Activated CD4-positive, alpha-beta T cell treated with anti-CD3 and anti-CD28 coated beads for 36 hours (primary cell): ENCODE measurements around the gene IL1RAPL1. TPM values are rescaled to one million over a fixed set of nuclear protein-coding genes. Genes with fewer than 3 reads are reported as not detected.

Source experiments
- ATAC-seq: fragments of 200-7000 bp; cut with Tn5 transposase; one replicate; pipeline ENCODE4 v1.10.0; 2021; ENCODE audit warnings: mild to moderate bottlenecking, moderate library complexity
- CTCF ChIA-PET: fragments of 350-600 bp; sonication (Branson Sonifier 250); formaldehyde crosslinking; loops from one replicate; lab custom pipeline; 2021; ENCODE audit warnings: antibody characterized with exemption; lab: Charles Lee
- POLR2A ChIA-PET: fragments of 350-600 bp; sonication (Branson Sonifier 250); formaldehyde crosslinking; loops from one replicate; lab custom pipeline; 2021; ENCODE audit warnings: antibody characterized with exemption, inconsistent platforms; lab: Charles Lee
- DNase-seq: peaks from one replicate; pipeline ENCODE4 v3.0.0-alpha.2; 2020
- H3K27ac Mint-ChIP-seq: one replicate; pipeline ENCODE4 v1.8.0; 2021; ENCODE audit warnings: mixed read lengths
- H3K27me3 Mint-ChIP-seq: one replicate; pipeline ENCODE4 v1.8.0; 2021; ENCODE audit warnings: mixed read lengths
- H3K36me3 Mint-ChIP-seq: one replicate; pipeline ENCODE4 v1.8.0; 2021; ENCODE audit warnings: low read depth, mixed read lengths
- H3K4me1 Mint-ChIP-seq: one replicate; pipeline ENCODE4 v1.8.0; 2021; ENCODE audit warnings: mixed read lengths
- H3K4me3 Mint-ChIP-seq: one replicate; pipeline ENCODE4 v1.8.0; 2021; ENCODE audit warnings: mild to moderate bottlenecking, moderate library complexity, mixed read lengths
- H3K9me3 Mint-ChIP-seq: one replicate; pipeline ENCODE4 v1.8.0; 2021; ENCODE audit warnings: low read depth, mixed read lengths
- intact Hi-C, 2 experiments: fragments of 100-400 bp; cut with DNase I in 1 of 2; cut with micrococcal nuclease in 1 of 2; formaldehyde crosslinking; loops; one replicate each; pipeline versions ENCODE4 v1.14.2 to v1.15.1; 2022 to 2024; cut with DNase I, micrococcal nuclease
- total RNA-seq, 2 experiments: library from RNA; stranded (reverse); gene quantifications; one replicate each; pipeline ENCODE4 v1.2.3, GENCODE V29; 2021

The IL1RAPL1 gene
- total RNA-seq, 2 experiments from 2014 or later = not detected

GRCh38 chrX:28901637-28902036 is 314.4 kb downstream of the IL1RAPL1 start:
- Mint-ChIP-seq H3K9me3 (no peaks in the 10 kb centered on the region), H3K4me1 (no peaks in the 10 kb centered on the region), H3K27me3 (no peaks in the 10 kb centered on the region), H3K27ac (no peak overlapping the region), H3K36me3 (no peaks in the 10 kb centered on the region), H3K4me3 (no peak overlapping the region)
- ChIA-PET POLR2A (no interaction called here), CTCF (no interaction called here)
- intact Hi-C loops = no loop called here
- ATAC-seq (no peak), DNase-seq (no peak)

- Mint-ChIP-seq H3K36me3 (no peaks in the 10 kb centered on the region), H3K4me1 (no peaks in the 10 kb centered on the region), H3K27me3 (no peaks in the 10 kb centered on the region), H3K27ac (no peak overlapping the region), H3K4me3 (no peak overlapping the region), H3K9me3 (peaks cover 2% of the 10 kb centered on the region)
- CTCF ChIA-PET = no interaction called here
- intact Hi-C loops = no loop called here
- POLR2A ChIA-PET = no interaction called here
- no peak for ATAC-seq
- no peak for DNase-seq
These were observed 323.2 kb downstream of the IL1RAPL1 start for GRCh38 chrX:28910487-28910886.

DNA sequence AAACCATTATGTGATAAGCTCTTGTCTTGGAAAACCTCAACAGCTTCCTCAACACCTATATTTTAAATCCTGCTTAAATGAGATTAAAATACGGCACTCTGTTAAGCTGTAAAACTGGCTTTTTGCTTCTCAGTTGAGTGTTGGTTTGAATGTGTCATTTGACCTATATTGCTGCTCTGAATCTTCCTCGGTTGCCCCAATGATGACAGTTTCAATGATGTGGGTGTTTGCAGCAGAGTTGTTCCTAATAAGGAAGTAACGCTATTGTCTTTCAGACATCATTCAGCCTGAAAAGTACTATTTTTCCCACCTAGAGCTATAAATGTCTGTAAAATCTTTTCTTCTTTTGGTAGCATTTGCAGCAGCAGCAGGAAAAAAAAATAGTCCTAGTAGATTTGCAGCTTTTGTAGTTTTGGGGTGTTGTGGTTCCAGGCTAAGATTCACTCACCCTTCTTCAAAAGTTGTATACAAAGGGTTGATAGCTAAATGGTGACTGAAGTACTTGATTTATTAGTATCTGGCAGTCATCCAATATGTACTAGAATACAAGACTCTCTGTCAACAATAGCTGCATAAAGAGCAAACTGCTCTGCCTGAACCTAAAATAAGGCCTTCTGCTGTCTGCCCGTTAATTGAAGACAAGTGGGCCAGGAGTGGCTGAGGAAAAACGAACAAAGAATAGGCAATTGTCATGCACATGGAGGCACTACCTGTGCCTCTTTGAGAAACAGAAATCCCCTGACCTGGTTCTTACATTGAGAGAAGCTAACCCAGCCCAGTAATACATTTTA is 333.1 kb downstream of the IL1RAPL1 start:
- H3K36me3 Mint-ChIP-seq = no peaks in the 10 kb centered on the region
- CTCF ChIA-PET = no interaction called here
- peaks cover 2% of the 10 kb centered on the region for H3K9me3 Mint-ChIP-seq
- no peaks in the 10 kb centered on the region for H3K27me3 Mint-ChIP-seq
- DNase-seq = no peak
- no peak overlapping the region for H3K27ac Mint-ChIP-seq
- intact Hi-C loops = no loop called here
- no peak for ATAC-seq
- H3K4me3 Mint-ChIP-seq = no peak overlapping the region
- POLR2A ChIA-PET = no interaction called here
- no peaks in the 10 kb centered on the region for H3K4me1 Mint-ChIP-seq

DNA sequence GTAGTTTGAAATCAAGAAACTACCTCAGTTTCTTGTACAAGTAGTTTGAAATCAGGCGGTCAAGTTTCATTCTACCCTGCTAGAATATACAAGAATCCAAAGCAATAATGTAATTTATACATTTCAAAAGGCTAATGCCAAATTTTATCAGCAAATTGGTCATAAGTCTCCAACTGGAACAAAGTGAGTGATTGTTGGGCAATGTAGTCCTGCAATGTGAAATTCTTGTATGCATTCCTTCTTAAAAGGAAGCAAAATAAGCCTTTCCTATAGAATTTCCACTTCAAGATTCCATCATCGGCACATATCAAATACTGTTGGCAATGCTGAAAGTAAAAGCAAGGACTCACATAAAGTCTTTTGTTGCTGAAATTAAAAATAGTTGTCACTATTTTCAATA is 334.9 kb downstream of the IL1RAPL1 start:
- ChIA-PET POLR2A (no interaction called here), CTCF (no interaction called here)
- DNase-seq = no peak
- peaks cover 2% of the 10 kb centered on the region for H3K9me3 Mint-ChIP-seq
- H3K4me1 Mint-ChIP-seq = no peaks in the 10 kb centered on the region
- H3K4me3 Mint-ChIP-seq = no peak overlapping the region
- H3K27me3 Mint-ChIP-seq = no peaks in the 10 kb centered on the region
- no peak for ATAC-seq
- no peaks in the 10 kb centered on the region for H3K36me3 Mint-ChIP-seq
- intact Hi-C loops = no loop called here
- no peak overlapping the region for H3K27ac Mint-ChIP-seq

GRCh38 chrX:28946846-28947245 is 359.6 kb downstream of the IL1RAPL1 start:
- Mint-ChIP-seq H3K4me1 (no peaks in the 10 kb centered on the region), H3K9me3 (no peaks in the 10 kb centered on the region), H3K27ac (no peak overlapping the region), H3K27me3 (no peaks in the 10 kb centered on the region), H3K4me3 (no peak overlapping the region), H3K36me3 (no peaks in the 10 kb centered on the region)
- ATAC-seq = no peak
- ChIA-PET POLR2A (no interaction called here), CTCF (no interaction called here)
- no peak for DNase-seq
- intact Hi-C loops = no loop called here

DNA sequence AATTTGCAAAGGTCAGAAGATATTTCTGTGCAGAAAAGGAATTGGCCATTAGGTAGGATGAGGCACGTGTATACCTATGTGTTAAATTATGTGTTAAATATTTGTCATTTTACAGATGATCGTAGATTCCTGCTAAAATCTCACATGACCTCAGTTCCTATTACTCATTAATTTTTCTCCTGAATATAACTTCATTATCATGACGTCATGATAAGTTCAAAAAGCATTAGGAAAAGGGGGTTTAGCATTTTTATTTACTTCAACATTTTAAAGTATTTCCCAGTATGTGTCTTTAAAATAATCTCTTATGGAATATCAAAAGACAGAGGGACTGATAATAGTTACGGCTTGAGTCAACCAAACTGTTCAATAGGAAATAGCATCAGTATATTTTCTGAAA is 372.8 kb downstream of the IL1RAPL1 start:
- Mint-ChIP-seq H3K4me3 (no peak overlapping the region), H3K27me3 (no peaks in the 10 kb centered on the region), H3K36me3 (no peaks in the 10 kb centered on the region), H3K27ac (no peak overlapping the region), H3K9me3 (peaks cover 3% of the 10 kb centered on the region), H3K4me1 (no peaks in the 10 kb centered on the region)
- intact Hi-C loops = no loop called here
- ATAC-seq (no peak), DNase-seq (no peak)
- ChIA-PET CTCF (no interaction called here), POLR2A (no interaction called here)

DNA sequence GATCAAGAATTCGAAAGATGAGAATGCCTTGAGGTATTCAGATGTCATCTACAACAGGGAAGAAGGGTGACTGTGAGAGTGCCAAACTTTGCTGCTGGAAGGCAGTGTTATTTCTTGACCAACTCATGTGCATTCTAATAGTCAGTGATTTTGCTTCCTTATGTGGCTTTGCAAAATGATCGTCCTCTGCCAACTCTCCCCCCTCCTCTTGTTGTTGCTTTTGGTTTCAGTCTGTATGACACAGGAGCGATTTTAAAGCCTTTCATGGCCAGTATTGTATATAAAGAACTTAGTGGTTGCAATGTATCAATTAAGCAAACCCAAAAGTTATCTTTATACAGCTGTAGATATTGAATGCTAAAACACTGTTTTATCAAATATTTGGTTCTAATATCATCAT is 379.1 kb downstream of the IL1RAPL1 start:
- no peak overlapping the region for H3K27ac Mint-ChIP-seq
- DNase-seq = no peak

GRCh38 chrX:28969126-28969525 is 381.9 kb downstream of the IL1RAPL1 start:
- no peak for ATAC-seq
- intact Hi-C loops = no loop called here
- ChIA-PET POLR2A (no interaction called here), CTCF (interaction anchor here (0.5 kb wide), 1 partner anchor 298 kb away, joined by 3 read pairs; no protein-coding TSS in a partner anchor)
- DNase-seq = no peak
- Mint-ChIP-seq H3K9me3 (no peaks in the 10 kb centered on the region), H3K4me1 (no peaks in the 10 kb centered on the region), H3K27me3 (no peaks in the 10 kb centered on the region), H3K4me3 (no peak overlapping the region), H3K27ac (no peak overlapping the region), H3K36me3 (no peaks in the 10 kb centered on the region)

More for the DNA sequence above, 379.1 kb downstream of the IL1RAPL1 start:
- ChIA-PET POLR2A (no interaction called here), CTCF (no interaction called here)
- Mint-ChIP-seq H3K9me3 (no peaks in the 10 kb centered on the region), H3K36me3 (no peaks in the 10 kb centered on the region), H3K27me3 (no peaks in the 10 kb centered on the region), H3K4me1 (no peaks in the 10 kb centered on the region), H3K4me3 (no peak overlapping the region)
- intact Hi-C loops = no loop called here
- no peak for ATAC-seq

DNA sequence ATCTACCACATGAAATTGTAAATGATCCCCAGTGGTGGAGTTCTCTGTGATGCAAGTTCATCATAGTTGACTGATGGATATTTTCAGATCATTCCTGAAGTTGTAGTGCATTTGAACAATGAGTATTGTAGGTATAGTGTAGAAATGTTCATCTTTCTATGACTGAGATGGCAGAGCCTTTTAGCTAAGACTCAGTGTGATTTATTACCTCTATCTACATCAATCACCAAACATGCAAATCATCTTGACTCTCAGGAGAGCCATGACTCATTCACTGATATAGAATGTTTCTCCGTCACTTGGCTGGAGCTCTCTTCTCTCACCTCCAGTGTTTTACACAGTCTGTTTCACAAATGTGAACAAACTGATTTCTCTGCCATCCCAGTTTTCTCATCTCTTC is 392.6 kb downstream of the IL1RAPL1 start:
- H3K4me3 Mint-ChIP-seq = no peak overlapping the region
- CTCF ChIA-PET = no interaction called here
- no peaks in the 10 kb centered on the region for H3K27me3 Mint-ChIP-seq
- intact Hi-C loops = no loop called here
- peaks cover 6% of the 10 kb centered on the region for H3K9me3 Mint-ChIP-seq
- no peak overlapping the region for H3K27ac Mint-ChIP-seq
- H3K4me1 Mint-ChIP-seq = no peaks in the 10 kb centered on the region
- H3K36me3 Mint-ChIP-seq = no peaks in the 10 kb centered on the region
- DNase-seq (no peak), ATAC-seq (no peak)
- POLR2A ChIA-PET = no interaction called here

- Mint-ChIP-seq H3K4me1 (no peaks in the 10 kb centered on the region), H3K4me3 (no peak overlapping the region), H3K27ac (no peak overlapping the region), H3K9me3 (peaks cover 6% of the 10 kb centered on the region), H3K27me3 (no peaks in the 10 kb centered on the region), H3K36me3 (no peaks in the 10 kb centered on the region)
- DNase-seq (no peak), ATAC-seq (no peak)
- CTCF ChIA-PET = no interaction called here
- intact Hi-C loops = no loop called here
- POLR2A ChIA-PET = no interaction called here
These were observed 394.7 kb downstream of the IL1RAPL1 start for GRCh38 chrX:28981952-28982351.

- no peak for ATAC-seq
- ChIA-PET CTCF (no interaction called here), POLR2A (no interaction called here)
- no peaks in the 10 kb centered on the region for H3K36me3 Mint-ChIP-seq
- no peak overlapping the region for H3K27ac Mint-ChIP-seq
- peaks cover 4% of the 10 kb centered on the region for H3K9me3 Mint-ChIP-seq
- H3K4me3 Mint-ChIP-seq = no peak overlapping the region
- DNase-seq = no peak
- intact Hi-C loops = no loop called here
- H3K27me3 Mint-ChIP-seq = no peaks in the 10 kb centered on the region
- no peaks in the 10 kb centered on the region for H3K4me1 Mint-ChIP-seq
These were observed 401.0 kb downstream of the IL1RAPL1 start for GRCh38 chrX:28988246-28988645.

DNA sequence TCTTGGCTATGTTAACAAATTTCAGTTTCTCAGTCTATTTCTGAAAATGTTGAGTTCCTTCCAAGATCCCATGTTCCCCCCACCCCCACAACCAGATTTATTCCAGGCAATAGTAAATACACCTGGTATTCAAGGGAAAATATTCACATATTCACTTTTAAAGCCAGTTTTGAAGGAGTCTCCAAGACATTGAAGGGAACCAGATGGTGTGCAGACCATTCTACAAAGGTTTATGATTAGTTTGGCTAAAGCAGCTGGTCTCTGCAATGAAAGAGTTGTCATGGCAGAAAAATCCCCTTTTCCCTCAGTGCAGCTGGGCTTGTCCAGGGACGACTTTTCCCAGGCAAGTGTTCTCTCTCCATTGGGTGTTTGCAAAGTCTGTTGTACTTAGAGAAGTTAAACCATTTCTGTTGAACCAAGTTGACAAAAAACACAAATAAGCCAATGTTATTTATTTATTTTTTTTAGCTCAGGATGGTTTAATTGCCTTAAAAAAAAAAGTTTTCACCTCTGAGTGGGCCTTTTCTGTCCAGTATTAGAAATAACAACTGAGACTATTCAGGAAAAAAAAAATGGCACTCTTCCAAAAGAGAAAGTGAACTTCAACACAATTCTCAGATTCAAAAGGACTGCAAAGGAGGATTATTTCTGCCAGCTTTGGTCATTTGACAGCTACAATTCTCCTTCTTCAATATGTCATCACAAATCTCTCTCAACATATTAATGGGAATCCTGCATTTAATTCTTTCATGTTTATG is 410.6 kb downstream of the IL1RAPL1 start:
- no peaks in the 10 kb centered on the region for H3K27me3 Mint-ChIP-seq
- DNase-seq (no peak), ATAC-seq (no peak)
- ChIA-PET POLR2A (no interaction called here), CTCF (no interaction called here)
- intact Hi-C loops = no loop called here
- no peak overlapping the region for H3K4me3 Mint-ChIP-seq
- no peaks in the 10 kb centered on the region for H3K4me1 Mint-ChIP-seq
- no peaks in the 10 kb centered on the region for H3K36me3 Mint-ChIP-seq
- no peak overlapping the region for H3K27ac Mint-ChIP-seq
- peaks cover 6% of the 10 kb centered on the region for H3K9me3 Mint-ChIP-seq
